Measurements from ENCODE around the gene FMNL3.

FMNL3 gene

GRCh38 chr12:49636979-49637755 lies 70.0 kb downstream of the FMNL3 start:
- Histone ChIP-seq H3K4me3 (ENCODE audit: low read depth, low read length) (no peak overlapping the region), H3K27ac (peak overlapping the region; percentile 19; the same call in 1 of the 2 replicates), H3K27me3 (ENCODE audit: insufficient read depth, low read depth, severe bottlenecking) (no peaks in the 10 kb centered on the region), H3K36me3 (0 out of 2 replicates have a peak, but pooled peaks cover 2% of the 10 kb centered on the region), H3K9me3 (ENCODE audit: severe bottlenecking) (no peaks in the 10 kb centered on the region)
- DNase-seq = peak; percentile 76
- TF ChIP-seq, protein P1, sequence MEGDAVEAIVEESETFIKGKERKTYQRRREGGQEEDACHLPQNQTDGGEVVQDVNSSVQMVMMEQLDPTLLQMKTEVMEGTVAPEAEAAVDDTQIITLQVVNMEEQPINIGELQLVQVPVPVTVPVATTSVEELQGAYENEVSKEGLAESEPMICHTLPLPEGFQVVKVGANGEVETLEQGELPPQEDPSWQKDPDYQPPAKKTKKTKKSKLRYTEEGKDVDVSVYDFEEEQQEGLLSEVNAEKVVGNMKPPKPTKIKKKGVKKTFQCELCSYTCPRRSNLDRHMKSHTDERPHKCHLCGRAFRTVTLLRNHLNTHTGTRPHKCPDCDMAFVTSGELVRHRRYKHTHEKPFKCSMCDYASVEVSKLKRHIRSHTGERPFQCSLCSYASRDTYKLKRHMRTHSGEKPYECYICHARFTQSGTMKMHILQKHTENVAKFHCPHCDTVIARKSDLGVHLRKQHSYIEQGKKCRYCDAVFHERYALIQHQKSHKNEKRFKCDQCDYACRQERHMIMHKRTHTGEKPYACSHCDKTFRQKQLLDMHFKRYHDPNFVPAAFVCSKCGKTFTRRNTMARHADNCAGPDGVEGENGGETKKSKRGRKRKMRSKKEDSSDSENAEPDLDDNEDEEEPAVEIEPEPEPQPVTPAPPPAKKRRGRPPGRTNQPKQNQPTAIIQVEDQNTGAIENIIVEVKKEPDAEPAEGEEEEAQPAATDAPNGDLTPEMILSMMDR (IDR thresholded peaks at IDR 0.05; ENCODE audit: low read depth, low read length) = peak; percentile 82

- H3K36me3 ChIP-seq = 0 out of 2 replicates have a peak, but pooled peaks cover 2% of the 10 kb centered on the region
- no peak overlapping the region for H3K4me3 ChIP-seq (ENCODE audit: low read depth, low read length)
- H3K9me3 ChIP-seq (ENCODE audit: severe bottlenecking) = no peaks in the 10 kb centered on the region
- no peaks in the 10 kb centered on the region for H3K27me3 ChIP-seq (ENCODE audit: insufficient read depth, low read depth, severe bottlenecking)
- TF ChIP-seq, protein P1 (IDR thresholded peaks at IDR 0.05; ENCODE audit: low read depth, low read length) = no peak
- no peak for DNase-seq
- H3K27ac ChIP-seq = no peak overlapping the region
Measured at GRCh38 chr12:49636574-49636973, 70.6 kb downstream of the FMNL3 start.

DNA sequence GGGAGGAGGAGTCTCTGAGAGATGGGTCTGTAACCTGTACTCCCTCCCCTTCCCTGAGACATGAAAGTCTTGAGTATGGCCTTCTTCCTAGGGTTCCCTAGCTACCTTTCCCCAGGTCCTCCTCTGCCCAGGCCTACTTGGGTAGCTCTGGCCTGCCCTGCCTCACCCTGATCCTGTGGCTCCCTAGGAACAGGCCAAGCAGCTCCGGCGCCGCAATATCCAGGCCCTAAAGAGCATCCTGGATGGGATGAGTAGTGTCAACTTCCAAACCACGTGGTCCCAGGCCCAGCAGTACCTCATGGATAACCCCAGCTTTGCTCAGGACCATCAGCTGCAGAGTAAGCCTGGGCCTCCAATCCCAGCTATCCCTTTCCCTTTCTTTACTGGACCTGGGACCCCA lies 71.5 kb downstream of the FMNL3 start:
- 0 out of 2 replicates have a peak, but pooled peaks cover 2% of the 10 kb centered on the region for H3K36me3 ChIP-seq
- H3K4me3 ChIP-seq (ENCODE audit: low read depth, low read length) = no peak overlapping the region
- TF ChIP-seq, protein P1 (IDR thresholded peaks at IDR 0.05; ENCODE audit: low read depth, low read length) = no peak
- H3K9me3 ChIP-seq (ENCODE audit: severe bottlenecking) = no peaks in the 10 kb centered on the region
- no peak overlapping the region for H3K27ac ChIP-seq
- no peak for DNase-seq
- H3K27me3 ChIP-seq (ENCODE audit: insufficient read depth, low read depth, severe bottlenecking) = no peaks in the 10 kb centered on the region

DNA sequence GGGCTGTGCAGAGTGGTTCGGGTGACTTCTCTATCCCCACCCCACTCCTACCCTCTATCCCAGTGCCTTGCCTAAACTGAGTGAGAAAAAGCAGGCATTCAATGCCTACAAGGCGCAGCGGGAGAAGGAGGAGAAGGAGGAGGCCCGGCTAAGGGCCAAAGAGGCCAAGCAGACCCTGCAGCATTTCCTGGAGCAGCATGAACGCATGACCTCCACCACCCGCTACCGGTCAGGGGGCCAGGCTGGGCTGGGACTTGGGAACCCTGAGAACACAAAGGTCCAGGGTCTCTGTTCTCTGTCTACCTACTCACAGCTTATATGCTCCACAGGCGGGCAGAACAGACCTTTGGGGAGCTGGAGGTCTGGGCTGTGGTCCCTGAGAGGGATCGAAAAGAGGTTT lies 72.2 kb downstream of the FMNL3 start:
- Histone ChIP-seq H3K4me3 (ENCODE audit: low read depth, low read length) (no peak overlapping the region), H3K36me3 (0 out of 2 replicates have a peak, but pooled peaks cover 2% of the 10 kb centered on the region), H3K9me3 (ENCODE audit: severe bottlenecking) (no peaks in the 10 kb centered on the region), H3K27ac (no peak overlapping the region), H3K27me3 (ENCODE audit: insufficient read depth, low read depth, severe bottlenecking) (no peaks in the 10 kb centered on the region)
- TF ChIP-seq, protein P1 (IDR thresholded peaks at IDR 0.05; ENCODE audit: low read depth, low read length) = no peak
- no peak for DNase-seq

DNA sequence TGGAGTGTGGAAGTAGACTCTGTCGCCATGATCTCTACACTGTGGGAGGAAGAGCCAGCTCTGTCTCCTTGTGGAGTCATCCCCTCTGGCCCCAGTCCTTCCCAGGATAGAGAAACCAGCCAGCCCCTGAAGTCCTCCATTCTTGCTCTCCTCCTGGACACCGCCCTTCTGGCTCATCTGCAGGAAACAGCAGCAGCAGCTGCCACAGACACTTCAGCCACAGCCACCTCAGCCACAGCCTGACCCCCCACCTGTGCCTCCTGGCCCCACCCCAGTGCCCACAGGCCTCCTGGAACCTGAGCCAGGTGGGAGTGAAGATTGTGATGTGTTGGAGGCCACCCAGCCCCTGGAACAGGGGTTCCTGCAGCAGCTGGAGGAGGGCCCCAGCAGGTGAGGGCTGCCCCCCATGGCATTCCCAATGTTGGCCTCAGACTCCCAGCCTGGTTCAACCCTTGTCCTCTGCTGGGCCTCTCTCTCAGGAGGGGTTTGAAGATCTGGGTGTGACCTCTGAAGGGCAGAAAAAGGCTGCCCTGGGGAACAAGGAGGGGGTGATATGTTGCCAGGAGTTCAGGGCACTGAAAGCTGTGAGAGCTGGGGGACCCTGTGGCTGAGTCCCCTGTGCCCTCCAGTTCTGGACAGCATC lies 73.4 kb downstream of the FMNL3 start:
- Histone ChIP-seq H3K9me3 (ENCODE audit: severe bottlenecking) (no peaks in the 10 kb centered on the region), H3K27ac (no peak overlapping the region), H3K36me3 (0 out of 2 replicates have a peak, but pooled peaks cover 2% of the 10 kb centered on the region), H3K27me3 (ENCODE audit: insufficient read depth, low read depth, severe bottlenecking) (no peaks in the 10 kb centered on the region), H3K4me3 (ENCODE audit: low read depth, low read length) (no peak overlapping the region)
- DNase-seq = no peak
- TF ChIP-seq, protein P1 (IDR thresholded peaks at IDR 0.05; ENCODE audit: low read depth, low read length) = no peak

All from WERI-Rb-1 (cell line).